NCI-H510A treated with DMSO at 0.1 percent for 48 hours (cell line): ENCODE data around the gene NEU4.
"Not testable (repeated sequence)": the region's sequence is repeated elsewhere in the genome, so short reads cannot be mapped to it uniquely, and the experiment has no call there.

Experiments
- DNase-seq: peaks from one replicate; lab custom pipeline; 2025; lab: John Stamatoyannopoulos, UW

The NEU4 gene

GRCh38 chr2:241812730-241813643, 4.0 kb downstream of the NEU4 start:
- DNase-seq: no peak

- DNase-seq: no peak
Measured at GRCh38 chr2:241813644-241814392, 4.8 kb downstream of the NEU4 start.

DNA sequence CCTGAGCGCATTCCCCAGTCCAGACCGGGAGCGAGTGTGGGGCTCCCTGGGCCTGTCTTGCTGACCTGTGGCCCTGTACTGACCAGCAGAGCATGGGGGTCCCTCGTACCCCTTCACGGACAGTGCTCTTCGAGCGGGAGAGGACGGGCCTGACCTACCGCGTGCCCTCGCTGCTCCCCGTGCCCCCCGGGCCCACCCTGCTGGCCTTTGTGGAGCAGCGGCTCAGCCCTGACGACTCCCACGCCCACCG, 5.3 kb downstream of the NEU4 start:
- no peak for DNase-seq

GRCh38 chr2:241814643-241815476, 5.9 kb downstream of the NEU4 start:
- no peak for DNase-seq

GRCh38 chr2:241815477-241816430, 6.8 kb downstream of the NEU4 start:
- DNase-seq: no peak

DNA sequence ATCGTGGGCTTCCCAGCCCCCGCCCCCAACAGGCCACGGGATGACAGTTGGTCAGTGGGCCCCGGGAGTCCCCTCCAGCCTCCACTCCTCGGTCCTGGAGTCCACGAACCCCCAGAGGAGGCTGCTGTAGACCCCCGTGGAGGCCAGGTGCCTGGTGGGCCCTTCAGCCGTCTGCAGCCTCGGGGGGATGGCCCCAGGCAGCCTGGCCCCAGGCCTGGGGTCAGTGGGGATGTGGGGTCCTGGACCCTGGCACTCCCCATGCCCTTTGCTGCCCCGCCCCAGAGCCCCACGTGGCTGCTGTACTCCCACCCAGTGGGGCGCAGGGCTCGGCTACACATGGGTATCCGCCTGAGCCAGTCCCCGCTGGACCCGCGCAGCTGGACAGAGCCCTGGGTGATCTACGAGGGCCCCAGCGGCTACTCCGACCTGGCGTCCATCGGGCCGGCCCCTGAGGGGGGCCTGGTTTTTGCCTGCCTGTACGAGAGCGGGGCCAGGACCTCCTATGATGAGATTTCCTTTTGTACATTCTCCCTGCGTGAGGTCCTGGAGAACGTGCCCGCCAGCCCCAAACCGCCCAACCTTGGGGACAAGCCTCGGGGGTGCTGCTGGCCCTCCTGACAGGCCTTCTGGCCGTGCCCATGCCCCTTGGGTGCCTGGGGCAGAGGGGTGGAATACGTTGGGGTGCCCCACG, 7.6 kb downstream of the NEU4 start:
- no peak for DNase-seq

DNA sequence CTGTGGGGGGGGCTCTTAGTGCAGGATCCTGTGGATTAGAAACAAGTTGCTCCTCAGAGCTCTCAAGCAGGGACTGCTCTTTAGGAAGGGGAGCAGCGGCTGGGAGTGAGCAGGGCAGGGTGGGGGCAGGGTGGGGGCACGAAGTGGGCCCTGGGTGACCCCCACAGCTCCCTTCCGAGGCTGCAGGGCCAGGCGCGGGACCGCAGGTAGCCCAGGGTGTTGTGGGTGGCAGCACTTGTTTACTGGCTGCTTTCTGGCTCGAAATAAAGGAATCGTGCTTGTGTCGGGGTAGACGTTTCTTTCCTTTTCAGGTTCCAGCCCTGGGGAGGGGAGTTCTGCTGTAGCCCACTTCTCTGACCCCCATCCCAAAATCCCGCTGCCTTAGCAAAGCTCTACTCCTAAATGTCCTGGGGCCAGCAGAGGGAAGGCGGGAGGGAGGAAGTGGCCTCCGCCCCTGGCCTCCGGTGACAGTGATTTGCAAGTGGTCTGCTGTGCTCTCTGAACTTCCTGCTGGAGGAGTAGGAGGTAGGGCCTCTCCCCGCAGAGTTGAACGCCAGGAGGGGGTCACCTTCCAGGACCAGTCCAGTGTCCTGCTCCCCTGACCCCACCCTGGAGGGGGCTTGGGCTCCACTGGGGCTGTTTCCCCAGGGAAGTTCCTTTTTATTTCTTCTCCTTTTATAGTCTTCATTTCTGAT, 8.3 kb downstream of the NEU4 start:
- no peak for DNase-seq

DNA sequence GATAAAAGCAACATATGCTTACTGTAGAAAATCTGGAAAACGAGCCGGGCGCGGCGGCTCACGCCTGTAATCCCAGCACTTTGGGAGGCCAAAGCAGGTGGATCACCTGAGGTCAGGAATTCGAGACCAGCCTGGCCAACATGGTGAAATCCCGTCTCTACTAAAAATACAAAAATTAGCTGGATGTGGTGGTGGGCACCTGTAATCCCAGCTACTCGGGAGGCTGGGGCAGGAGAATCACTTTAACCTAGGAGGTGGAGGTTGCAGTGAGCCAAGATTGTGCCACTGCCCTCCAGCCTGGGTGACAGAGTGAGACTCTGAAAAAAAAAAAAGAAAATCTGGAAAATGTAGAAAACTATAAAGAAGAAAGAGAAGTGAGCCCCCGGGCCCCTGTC, 8.8 kb downstream of the NEU4 start:
- not testable (repeated sequence) for DNase-seq

GRCh38 chr2:241818229-241818942, 9.4 kb downstream of the NEU4 start:
- DNase-seq: no peak

DNA sequence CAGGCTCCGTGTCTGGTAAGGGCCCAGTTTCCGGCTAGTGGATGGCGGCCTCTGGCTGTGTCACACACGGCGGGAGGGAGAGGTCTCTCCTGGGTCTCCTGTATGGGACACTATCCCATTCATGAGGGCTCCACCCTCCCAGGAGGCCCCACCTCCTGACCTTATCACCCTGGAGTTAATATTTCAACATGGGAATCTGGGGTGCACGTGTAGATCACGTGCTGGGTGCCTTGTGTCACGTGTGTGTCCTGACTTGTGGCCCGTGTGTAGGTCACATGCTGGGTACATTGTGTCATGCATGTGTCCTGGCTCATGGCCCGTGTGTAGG, 9.9 kb downstream of the NEU4 start:
- no peak for DNase-seq

DNA sequence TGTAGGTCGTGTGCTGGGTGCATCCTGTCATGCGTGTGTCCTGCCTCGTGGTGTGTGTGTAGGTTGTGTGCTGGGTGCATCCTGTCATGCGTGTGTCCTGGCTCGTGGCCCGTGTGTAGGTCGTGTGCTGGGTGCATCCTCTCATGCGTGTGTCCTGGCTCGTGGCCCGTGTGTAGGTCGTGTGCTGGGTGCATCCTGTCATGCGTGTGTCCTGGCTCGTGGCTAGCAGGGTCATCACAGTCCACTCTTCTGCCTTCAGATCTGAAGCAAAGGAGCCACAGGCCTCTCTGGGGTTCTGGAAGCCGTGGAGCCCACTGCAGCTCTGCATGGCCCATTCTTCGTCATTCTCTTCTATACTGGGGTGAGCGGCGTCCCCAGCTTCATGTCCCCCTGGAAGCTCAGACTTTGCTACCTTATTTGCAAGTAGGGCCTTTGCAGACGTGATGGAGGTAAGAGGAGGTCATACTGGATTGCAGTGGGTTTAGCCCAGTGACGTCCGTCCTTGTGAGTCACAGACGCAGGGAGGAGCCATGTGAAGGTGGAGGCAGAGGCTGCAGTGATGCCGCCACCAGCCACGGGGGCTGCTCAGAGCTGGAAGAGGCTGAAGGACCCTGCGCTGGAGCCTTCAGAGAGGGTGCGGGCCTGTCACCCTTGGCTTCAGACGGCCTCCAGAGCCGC, 11.1 kb downstream of the NEU4 start:
- DNase-seq: not testable (repeated sequence)

- DNase-seq: no peak
Measured at GRCh38 chr2:241820625-241821384, 11.8 kb downstream of the NEU4 start.

GRCh38 chr2:241821460-241822263, 12.7 kb downstream of the NEU4 start:
- DNase-seq: no peak

GRCh38 chr2:241822264-241822623, 13.3 kb downstream of the NEU4 start:
- no peak for DNase-seq

- DNase-seq: not testable (repeated sequence)
Measured at GRCh38 chr2:241823531-241824437, 14.8 kb downstream of the NEU4 start.

DNA sequence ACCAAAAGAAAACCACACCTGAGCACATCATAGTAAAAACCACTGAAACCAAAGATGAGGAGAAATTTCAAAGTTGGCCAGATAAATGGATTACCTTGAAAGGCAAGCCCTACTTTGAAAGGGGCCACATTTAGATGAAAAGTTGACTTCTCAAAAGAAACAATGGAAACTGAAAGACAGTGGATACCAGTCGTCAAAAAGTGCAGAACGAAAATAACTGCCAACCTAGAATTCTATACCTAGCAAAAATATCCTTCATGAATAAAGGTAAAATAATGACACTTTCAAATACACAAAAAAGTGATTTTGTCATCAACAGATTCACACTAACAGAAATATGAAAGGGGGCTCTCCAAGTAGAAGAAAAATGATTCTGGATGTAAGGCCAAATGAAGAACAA, 18.4 kb downstream of the NEU4 start:
- no peak for DNase-seq
